Endothelial cell of umbilical vein (primary cell): ENCODE results near the gene GDF3. TPM values are rescaled to one million over a fixed set of nuclear protein-coding genes. Genes with fewer than 3 reads are reported as not detected.
A peak's percentile ranks its signal among the peaks of the same experiment; 100 is the strongest.

ENCODE experiments used
- BruUV-seq: library from RNA; stranded (reverse); fragments of 400-500 nt; replicated peaks from 2 replicates; lab custom pipeline; 2021; lab: Mats Ljungman, UMichigan
- CTCF ChIA-PET: fragments of 300-600, 350-600 bp; sonication (Branson Sonifier 250); formaldehyde crosslinking; loops from one replicate; lab custom pipeline; 2021; ENCODE audit warnings: antibody characterized with exemption, inconsistent platforms; lab: Charles Lee
- POLR2A ChIA-PET: fragments of 300-600, 350-600 bp; sonication (Branson Sonifier 250); formaldehyde crosslinking; loops from one replicate; lab custom pipeline; 2021; ENCODE audit warnings: antibody characterized with exemption, inconsistent platforms; lab: Charles Lee
- DNase-seq: peaks from one replicate; pipeline ENCODE4 v3.0.0-alpha.2; 2011; ENCODE audit warnings: low read depth, low spot score
- FAIRE-seq: peaks from 2 replicates; lab custom pipeline; 2011; peaks lifted over from hg19 to GRCh38; lab: Jason Lieb, UNC
- H2AFZ ChIP-seq: 2 replicates; pipeline ENCODE4 v1.6.0; 2012; ENCODE audit warnings: low read depth, low read length, control low read depth, inconsistent platforms
- H3K27ac ChIP-seq: 2 replicates; pipeline ENCODE4 v1.5.1; 2011; ENCODE audit warnings: low read depth, mild to moderate bottlenecking, control low read depth, low read length, moderate library complexity; ENCODE audit not compliant: insufficient read depth
- H3K27me3 ChIP-seq, 2 experiments: 2 replicates each; pipeline versions ENCODE4 v1.6.0 to v1.6.1; 2011; ENCODE audit warnings: low read length in 2 of 2, mixed read lengths in 1 of 2; ENCODE audit not compliant: control insufficient read depth in 2 of 2, insufficient read depth in 2 of 2
- H3K36me3 ChIP-seq, 2 experiments: 2 replicates in 1 of 2; 3 replicates in 1 of 2; pipeline ENCODE4 v1.5.1; 2011; ENCODE audit warnings: low read length in 2 of 2, mild to moderate bottlenecking in 1 of 2, moderate library complexity in 1 of 2; ENCODE audit not compliant: control insufficient read depth in 2 of 2, insufficient read depth in 2 of 2; ENCODE audit errors: extremely low read depth in 1 of 2
- H3K4me1 ChIP-seq: 3 replicates; pipeline ENCODE4 v1.5.1; 2011; ENCODE audit warnings: mild to moderate bottlenecking, low read length; ENCODE audit not compliant: control insufficient read depth, insufficient read depth; ENCODE audit errors: extremely low read depth
- H3K4me2 ChIP-seq: 2 replicates; pipeline ENCODE4 v1.6.1; 2011; ENCODE audit warnings: low read length, control low read depth, mixed read lengths; ENCODE audit not compliant: insufficient read depth
- H3K4me3 ChIP-seq, 3 experiments: fragments of 200-600 bp in 1 of 3; sonication (generic), shearing (Covaris generic) in 1 of 3; replicated peaks in 1 of 3; 2 replicates each; pipeline ENCODE4 v1.5.1; 2011 to 2016; ENCODE audit warnings: control low read depth in 3 of 3, low read length in 3 of 3, mild to moderate bottlenecking in 2 of 3, inconsistent platforms in 1 of 3, low read depth in 1 of 3, moderate library complexity in 1 of 3; ENCODE audit not compliant: insufficient read depth in 1 of 3
- H3K79me2 ChIP-seq: 2 replicates; pipeline ENCODE4 v1.6.0; 2012; ENCODE audit warnings: low read length, inconsistent platforms; ENCODE audit not compliant: control insufficient read depth, insufficient read depth
- H3K9ac ChIP-seq: replicated peaks from 2 replicates; pipeline ENCODE3; 2011; ENCODE audit warnings: low read length, control low read depth; ENCODE audit not compliant: insufficient read depth; ENCODE audit errors: extremely low read depth
- H3K9me1 ChIP-seq: replicated peaks from 3 replicates; pipeline ENCODE4 v1.6.0; 2011; ENCODE audit warnings: mild to moderate bottlenecking, low read length; ENCODE audit not compliant: control insufficient read depth, insufficient read depth; ENCODE audit errors: extremely low read depth
- H3K9me3 ChIP-seq: replicated peaks from 2 replicates; pipeline ENCODE4 v1.5.1; 2012; ENCODE audit warnings: low read length, inconsistent platforms; ENCODE audit not compliant: control insufficient read depth, insufficient read depth
- H4K20me1 ChIP-seq: replicated peaks from 2 replicates; pipeline ENCODE3; 2011; ENCODE audit warnings: mild to moderate bottlenecking, low read length; ENCODE audit not compliant: control insufficient read depth, insufficient read depth; ENCODE audit errors: extremely low read depth
- EZH2 ChIP-seq: IDR thresholded peaks from 2 replicates; pipeline ENCODE4 v1.6.1; 2012; ENCODE audit warnings: borderline replicate concordance, low read depth, mild to moderate bottlenecking, moderate library complexity, low read length, inconsistent platforms; ENCODE audit not compliant: severe bottlenecking
- FOS ChIP-seq: IDR thresholded peaks from 2 replicates; pipeline ENCODE4 v1.6.1; 2011; ENCODE audit warnings: mild to moderate bottlenecking, low read length, moderate library complexity, borderline replicate concordance; ENCODE audit not compliant: insufficient read depth
- GATA2 ChIP-seq: IDR thresholded peaks from 2 replicates; pipeline ENCODE4 v1.7.0; 2011; ENCODE audit warnings: low read depth, mild to moderate bottlenecking, moderate library complexity, mixed read lengths, low read length; ENCODE audit not compliant: insufficient read length, insufficient read depth
- JUN ChIP-seq: IDR thresholded peaks from 2 replicates; pipeline ENCODE4 v1.6.1; 2011; ENCODE audit warnings: borderline replicate concordance, low read depth; ENCODE audit not compliant: insufficient read length, insufficient read depth
- MYC ChIP-seq: IDR thresholded peaks from one replicate; pipeline ENCODE4 v1.6.1; 2011; ENCODE audit warnings: mild to moderate bottlenecking, low read depth, low read length
- POLR2A ChIP-seq: IDR thresholded peaks from 2 replicates; pipeline ENCODE4 v1.6.1; 2012; ENCODE audit warnings: low read depth, mild to moderate bottlenecking, control low read depth, low read length
- POLR2AphosphoS5 ChIP-seq: IDR thresholded peaks from 2 replicates; pipeline ENCODE4 v1.6.1; 2012; ENCODE audit warnings: low read depth, mild to moderate bottlenecking, control low read depth, low read length, moderate library complexity; ENCODE audit not compliant: insufficient read depth
- dilution Hi-C: fragments of 300-500 bp; cut with MboI; formaldehyde crosslinking; loops from one replicate; pipeline ENCODE4 v1.15.0; 2019; ENCODE audit warnings: low sequenced_read_pairs; ENCODE audit not compliant: extremely low pct_ligation_motif_present
- intact Hi-C: fragments of 100-400 bp; cut with micrococcal nuclease; formaldehyde crosslinking; loops from one replicate; pipeline ENCODE4 v1.10.0; 2022
- polyA plus RNA-seq, 4 experiments: library from polyadenylated mRNA; depleted of rRNA in 3 of 4; stranded (reverse) in 3 of 4; unstranded in 1 of 4; fragments of >200 nt; gene quantifications; 2 replicates each; pipeline versions ENCODE4 v1.2.1 to v1.2.3, GENCODE V29; 2011 to 2012; ENCODE audit warnings: missing spikeins in 1 of 4
- total RNA-seq: library from RNA; stranded (reverse); gene quantifications from 2 replicates; pipeline ENCODE4 v1.2.3, GENCODE V29; 2021
- TF ChIP-seq, protein P1 (sequence below), 2 donors: IDR thresholded peaks; 1 replicate in 1 of 2; 2 replicates in 1 of 2; pipeline ENCODE4 v1.5.1; 2011; ENCODE audit warnings: low read length in 2 of 2, mild to moderate bottlenecking in 2 of 2, moderate library complexity in 2 of 2, control low read depth in 1 of 2, inconsistent platforms in 1 of 2, low read depth in 1 of 2; ENCODE audit not compliant: insufficient read depth in 1 of 2; ENCODE audit errors: extremely low read depth in 1 of 2
- TF ChIP-seq, protein P2 (sequence below): IDR thresholded peaks from 2 replicates; pipeline ENCODE4 v1.6.1; 2011; ENCODE audit not compliant: insufficient read depth, insufficient read length

GDF3 gene
- total and polyA plus RNA-seq, 2 donors (not counting 3 experiments of a cell fraction or from before 2014, with no cell fraction given), result 3.1 to 5.0 TPM

DNA sequence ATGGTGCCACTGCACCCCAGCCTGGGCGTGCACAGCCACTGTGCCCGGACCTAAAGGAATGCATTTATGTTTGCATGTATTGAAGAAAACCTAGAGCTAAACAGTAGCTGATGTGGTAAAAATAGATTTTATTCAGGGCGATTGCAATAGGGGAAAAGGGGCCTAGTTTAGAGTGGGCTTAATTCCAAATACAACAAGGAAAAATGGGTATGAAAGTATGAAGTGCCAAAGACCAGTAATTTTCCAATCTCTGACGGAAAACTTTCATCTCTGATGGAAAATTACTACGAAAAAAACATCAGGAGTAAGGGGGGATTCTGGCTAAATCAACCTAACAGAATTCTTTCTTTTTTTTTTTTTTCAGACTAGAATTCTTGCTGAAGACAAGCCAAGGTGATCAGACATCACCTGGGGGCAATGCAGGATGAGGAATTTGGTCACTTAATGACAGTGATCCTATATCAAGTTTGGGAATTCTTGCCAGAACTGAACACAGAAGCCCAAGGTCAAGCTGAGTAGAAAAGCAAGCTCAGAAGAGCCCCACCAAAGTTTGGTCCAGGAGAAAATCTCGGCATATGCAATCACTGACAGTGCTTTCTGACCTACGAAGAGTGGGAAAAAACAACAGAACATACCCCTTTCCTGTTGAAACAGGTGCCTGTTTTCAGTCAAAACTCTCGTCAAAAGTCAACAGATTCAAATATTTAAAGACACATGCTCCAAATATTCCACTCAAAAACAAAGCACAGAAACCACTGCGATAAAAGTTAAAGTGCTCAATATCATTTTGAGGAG is 16.1 kb downstream of the GDF3 start:
- intact Hi-C loops, result loop anchor here (10.0 kb wide), 1 partner anchor 315 kb away; no protein-coding TSS in a partner anchor

More for the DNA sequence above, 16.1 kb downstream of the GDF3 start:
- no peak overlapping the region for H3K9ac ChIP-seq
- peak; percentile 12 for FAIRE-seq
- no TSS peak for BruUV-seq
- DNase-seq, result peak; percentile 64
- no peaks in the 10 kb centered on the region for H3K79me2 ChIP-seq
- no peaks in the 10 kb centered on the region for H3K9me1 ChIP-seq
- H3K27me3 ChIP-seq, result peaks cover 0 to 6% of the 10 kb centered on the region in 2 experiments
- no peaks in the 10 kb centered on the region for H4K20me1 ChIP-seq
- H3K4me1 ChIP-seq, result peaks cover 3% of the 10 kb centered on the region
- TF ChIP-seq GATA2 (no peak), FOS (no peak), MYC (no peak), EZH2 (no peak), POLR2AphosphoS5 (no peak), POLR2A (no peak), JUN (no peak)
- TF ChIP-seq, protein P1, sequence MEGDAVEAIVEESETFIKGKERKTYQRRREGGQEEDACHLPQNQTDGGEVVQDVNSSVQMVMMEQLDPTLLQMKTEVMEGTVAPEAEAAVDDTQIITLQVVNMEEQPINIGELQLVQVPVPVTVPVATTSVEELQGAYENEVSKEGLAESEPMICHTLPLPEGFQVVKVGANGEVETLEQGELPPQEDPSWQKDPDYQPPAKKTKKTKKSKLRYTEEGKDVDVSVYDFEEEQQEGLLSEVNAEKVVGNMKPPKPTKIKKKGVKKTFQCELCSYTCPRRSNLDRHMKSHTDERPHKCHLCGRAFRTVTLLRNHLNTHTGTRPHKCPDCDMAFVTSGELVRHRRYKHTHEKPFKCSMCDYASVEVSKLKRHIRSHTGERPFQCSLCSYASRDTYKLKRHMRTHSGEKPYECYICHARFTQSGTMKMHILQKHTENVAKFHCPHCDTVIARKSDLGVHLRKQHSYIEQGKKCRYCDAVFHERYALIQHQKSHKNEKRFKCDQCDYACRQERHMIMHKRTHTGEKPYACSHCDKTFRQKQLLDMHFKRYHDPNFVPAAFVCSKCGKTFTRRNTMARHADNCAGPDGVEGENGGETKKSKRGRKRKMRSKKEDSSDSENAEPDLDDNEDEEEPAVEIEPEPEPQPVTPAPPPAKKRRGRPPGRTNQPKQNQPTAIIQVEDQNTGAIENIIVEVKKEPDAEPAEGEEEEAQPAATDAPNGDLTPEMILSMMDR (IDR thresholded peaks at IDR 0.05; ENCODE audit: extremely low read depth in 1 of 2, insufficient read depth in 1 of 2, low read depth in 1 of 2, low read length in 2 of 2), result no peak
- TF ChIP-seq, protein P2, sequence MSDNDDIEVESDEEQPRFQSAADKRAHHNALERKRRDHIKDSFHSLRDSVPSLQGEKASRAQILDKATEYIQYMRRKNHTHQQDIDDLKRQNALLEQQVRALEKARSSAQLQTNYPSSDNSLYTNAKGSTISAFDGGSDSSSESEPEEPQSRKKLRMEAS, result no peak
- no peak overlapping the region for H3K4me2 ChIP-seq
- H3K9me3 ChIP-seq, result no peaks in the 10 kb centered on the region
- CTCF ChIA-PET, result interaction anchor here (0.6 to 6.8 kb wide), 3 partner anchors 38 to 127 kb away, joined by 3 to 141 read pairs (median 3); no protein-coding TSS in a partner anchor
- no peak overlapping the region for H2AFZ ChIP-seq
- dilution Hi-C loops, result no loop called here
- H3K36me3 ChIP-seq, result no peaks in the 10 kb centered on the region
- H3K27ac ChIP-seq, result no peak overlapping the region
- POLR2A ChIA-PET, result interaction anchor here (1.4 kb wide), 1 partner anchor 17 kb away, joined by 4 read pairs; the partner anchor contains the start of gene GDF3
- no peak overlapping the region for H3K4me3 ChIP-seq
